Measurements from ENCODE around the gene CD99L2.

- no peak for TF ChIP-seq CTCF (IDR thresholded peaks at IDR 0.05; ENCODE audit: low read length)
- no peak for TF ChIP-seq EZH2 (IDR thresholded peaks at IDR 0.05; ENCODE audit: borderline replicate concordance, low read length)
Observed at GRCh38 chrX:150929058-150929457, 30.6 kb upstream of the CD99L2 start.
